22Rv1 (cell line): ENCODE data around the gene GDF9.

ENCODE experiments used
- CTCF ChIP-seq: fragments of 450-650 bp; IDR thresholded peaks from 2 replicates; pipeline ENCODE4 v1.5.1; 2017; ENCODE audit warnings: mild to moderate bottlenecking
- ZFX ChIP-seq: fragments of 450-650 bp; IDR thresholded peaks from 2 replicates; pipeline ENCODE4 v1.6.1; 2017; ENCODE audit warnings: antibody characterized with exemption, borderline replicate concordance

DNA sequence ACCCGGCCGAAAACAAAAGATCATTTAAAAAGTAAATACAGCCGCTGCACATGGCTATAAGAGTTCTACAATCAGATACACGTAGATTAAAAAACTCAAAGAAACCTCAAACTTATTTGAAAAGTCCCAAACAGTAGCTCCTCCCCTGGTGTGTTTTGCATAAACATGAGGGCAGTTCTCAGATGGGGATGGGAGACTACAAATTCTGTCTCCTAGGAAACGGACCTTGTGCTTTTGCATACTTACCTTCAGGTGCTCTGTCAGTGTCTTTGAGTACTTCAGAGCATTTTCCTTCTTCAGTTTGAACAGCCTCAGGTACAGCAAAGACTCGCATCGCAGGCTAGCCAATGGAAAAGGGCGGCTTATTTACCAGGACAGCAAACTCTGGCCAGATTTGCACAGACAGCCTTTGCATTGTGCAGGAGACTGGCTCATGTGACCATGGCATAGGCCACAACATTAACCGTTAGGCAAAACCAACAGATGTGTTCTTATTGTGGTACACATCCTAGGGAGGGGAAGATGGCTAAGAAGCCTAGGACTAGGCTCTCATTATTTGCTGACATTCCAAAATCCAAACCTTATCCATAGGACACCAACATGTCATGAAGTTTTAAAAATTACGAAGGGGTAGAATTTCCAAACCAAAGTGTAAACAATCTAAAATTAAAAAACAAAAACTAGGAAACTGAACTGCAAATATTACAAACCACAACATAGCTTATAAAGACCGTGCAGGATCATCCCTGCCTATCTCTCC lies 20.0 kb upstream of the GDF9 start:
- TF ChIP-seq CTCF (no peak), ZFX (no peak)
